ENCODE data around the gene TPP1. TPM values are rescaled to one million over a fixed set of nuclear protein-coding genes. Genes with fewer than 3 reads are reported as not detected.

TPP1 gene
- total and polyA plus RNA-seq, 10 of the 15 experiments (the other 5 are each of a cell fraction or from before 2014, with no cell fraction given): 7.5 to 64.6 (median 38.3) TPM

DNA sequence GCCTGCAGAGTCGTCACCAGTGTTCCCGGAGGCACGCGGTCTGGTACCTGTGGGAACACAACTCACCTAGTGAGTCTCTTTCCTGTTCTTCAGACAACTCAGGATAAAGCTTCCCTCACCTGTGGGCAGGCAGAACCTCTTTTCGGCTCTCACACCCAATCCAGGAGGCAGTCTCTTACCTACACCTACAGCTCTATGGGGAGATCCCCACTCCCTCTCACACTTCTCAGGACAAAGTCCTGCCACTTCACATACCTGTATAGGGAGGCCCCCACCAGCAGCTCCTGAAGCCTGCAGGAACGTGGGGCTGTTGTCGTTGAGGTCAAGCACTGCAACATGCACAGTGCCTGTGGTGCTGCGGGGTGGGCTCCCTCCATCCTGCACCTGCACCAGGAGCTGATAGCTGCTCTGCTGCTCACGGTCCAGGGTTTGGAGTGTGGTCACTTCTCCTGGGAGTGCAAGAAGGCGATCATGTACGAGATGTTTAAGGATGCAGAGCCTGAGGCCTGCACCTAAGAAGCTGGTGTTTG, 12.2 kb upstream of the TPP1 start:
- no TSS peak for BruUV-seq (replicated peaks)
- TF ChIP-seq E4F1 (IDR thresholded peaks at IDR 0.05; ENCODE audit: borderline replicate concordance, partially characterized antibody): no peak
- no peak for TF ChIP-seq RBBP5 (conservative IDR thresholded peaks at IDR 0.05)
- no peak for TF ChIP-seq IKZF1 (conservative IDR thresholded peaks at IDR 0.05)
- TF ChIP-seq, protein P1, sequence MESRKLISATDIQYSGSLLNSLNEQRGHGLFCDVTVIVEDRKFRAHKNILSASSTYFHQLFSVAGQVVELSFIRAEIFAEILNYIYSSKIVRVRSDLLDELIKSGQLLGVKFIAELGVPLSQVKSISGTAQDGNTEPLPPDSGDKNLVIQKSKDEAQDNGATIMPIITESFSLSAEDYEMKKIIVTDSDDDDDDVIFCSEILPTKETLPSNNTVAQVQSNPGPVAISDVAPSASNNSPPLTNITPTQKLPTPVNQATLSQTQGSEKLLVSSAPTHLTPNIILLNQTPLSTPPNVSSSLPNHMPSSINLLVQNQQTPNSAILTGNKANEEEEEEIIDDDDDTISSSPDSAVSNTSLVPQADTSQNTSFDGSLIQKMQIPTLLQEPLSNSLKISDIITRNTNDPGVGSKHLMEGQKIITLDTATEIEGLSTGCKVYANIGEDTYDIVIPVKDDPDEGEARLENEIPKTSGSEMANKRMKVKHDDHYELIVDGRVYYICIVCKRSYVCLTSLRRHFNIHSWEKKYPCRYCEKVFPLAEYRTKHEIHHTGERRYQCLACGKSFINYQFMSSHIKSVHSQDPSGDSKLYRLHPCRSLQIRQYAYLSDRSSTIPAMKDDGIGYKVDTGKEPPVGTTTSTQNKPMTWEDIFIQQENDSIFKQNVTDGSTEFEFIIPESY (IDR thresholded peaks at IDR 0.05): no peak
- TF ChIP-seq TCF3 (IDR thresholded peaks at IDR 0.05; ENCODE audit: borderline replicate concordance, insufficient read depth, low read depth, low read length): no peak
- no peak for TF ChIP-seq ZSCAN29 (IDR thresholded peaks at IDR 0.05)
- TF ChIP-seq NRF1 (conservative IDR thresholded peaks at IDR 0.05; ENCODE audit: low read depth, low read length): no peak
- TF ChIP-seq, protein P2, sequence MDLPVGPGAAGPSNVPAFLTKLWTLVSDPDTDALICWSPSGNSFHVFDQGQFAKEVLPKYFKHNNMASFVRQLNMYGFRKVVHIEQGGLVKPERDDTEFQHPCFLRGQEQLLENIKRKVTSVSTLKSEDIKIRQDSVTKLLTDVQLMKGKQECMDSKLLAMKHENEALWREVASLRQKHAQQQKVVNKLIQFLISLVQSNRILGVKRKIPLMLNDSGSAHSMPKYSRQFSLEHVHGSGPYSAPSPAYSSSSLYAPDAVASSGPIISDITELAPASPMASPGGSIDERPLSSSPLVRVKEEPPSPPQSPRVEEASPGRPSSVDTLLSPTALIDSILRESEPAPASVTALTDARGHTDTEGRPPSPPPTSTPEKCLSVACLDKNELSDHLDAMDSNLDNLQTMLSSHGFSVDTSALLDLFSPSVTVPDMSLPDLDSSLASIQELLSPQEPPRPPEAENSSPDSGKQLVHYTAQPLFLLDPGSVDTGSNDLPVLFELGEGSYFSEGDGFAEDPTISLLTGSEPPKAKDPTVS (IDR thresholded peaks at IDR 0.05; ENCODE audit: low read depth, low read length): no peak
- TF ChIP-seq, protein P3, sequence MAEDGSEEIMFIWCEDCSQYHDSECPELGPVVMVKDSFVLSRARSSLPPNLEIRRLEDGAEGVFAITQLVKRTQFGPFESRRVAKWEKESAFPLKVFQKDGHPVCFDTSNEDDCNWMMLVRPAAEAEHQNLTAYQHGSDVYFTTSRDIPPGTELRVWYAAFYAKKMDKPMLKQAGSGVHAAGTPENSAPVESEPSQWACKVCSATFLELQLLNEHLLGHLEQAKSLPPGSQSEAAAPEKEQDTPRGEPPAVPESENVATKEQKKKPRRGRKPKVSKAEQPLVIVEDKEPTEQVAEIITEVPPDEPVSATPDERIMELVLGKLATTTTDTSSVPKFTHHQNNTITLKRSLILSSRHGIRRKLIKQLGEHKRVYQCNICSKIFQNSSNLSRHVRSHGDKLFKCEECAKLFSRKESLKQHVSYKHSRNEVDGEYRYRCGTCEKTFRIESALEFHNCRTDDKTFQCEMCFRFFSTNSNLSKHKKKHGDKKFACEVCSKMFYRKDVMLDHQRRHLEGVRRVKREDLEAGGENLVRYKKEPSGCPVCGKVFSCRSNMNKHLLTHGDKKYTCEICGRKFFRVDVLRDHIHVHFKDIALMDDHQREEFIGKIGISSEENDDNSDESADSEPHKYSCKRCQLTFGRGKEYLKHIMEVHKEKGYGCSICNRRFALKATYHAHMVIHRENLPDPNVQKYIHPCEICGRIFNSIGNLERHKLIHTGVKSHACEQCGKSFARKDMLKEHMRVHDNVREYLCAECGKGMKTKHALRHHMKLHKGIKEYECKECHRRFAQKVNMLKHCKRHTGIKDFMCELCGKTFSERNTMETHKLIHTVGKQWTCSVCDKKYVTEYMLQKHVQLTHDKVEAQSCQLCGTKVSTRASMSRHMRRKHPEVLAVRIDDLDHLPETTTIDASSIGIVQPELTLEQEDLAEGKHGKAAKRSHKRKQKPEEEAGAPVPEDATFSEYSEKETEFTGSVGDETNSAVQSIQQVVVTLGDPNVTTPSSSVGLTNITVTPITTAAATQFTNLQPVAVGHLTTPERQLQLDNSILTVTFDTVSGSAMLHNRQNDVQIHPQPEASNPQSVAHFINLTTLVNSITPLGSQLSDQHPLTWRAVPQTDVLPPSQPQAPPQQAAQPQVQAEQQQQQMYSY (CRISPR knock-in tag; IDR thresholded peaks at IDR 0.05): no peak
- no peak for TF ChIP-seq CBFB (IDR thresholded peaks at IDR 0.05; ENCODE audit: low read depth)
- TF ChIP-seq BHLHE40 (IDR thresholded peaks at IDR 0.05; ENCODE audit: borderline replicate concordance in 1 of 2, low read depth in 2 of 2, low read length in 1 of 2): no peak
- TF ChIP-seq, protein P4, sequence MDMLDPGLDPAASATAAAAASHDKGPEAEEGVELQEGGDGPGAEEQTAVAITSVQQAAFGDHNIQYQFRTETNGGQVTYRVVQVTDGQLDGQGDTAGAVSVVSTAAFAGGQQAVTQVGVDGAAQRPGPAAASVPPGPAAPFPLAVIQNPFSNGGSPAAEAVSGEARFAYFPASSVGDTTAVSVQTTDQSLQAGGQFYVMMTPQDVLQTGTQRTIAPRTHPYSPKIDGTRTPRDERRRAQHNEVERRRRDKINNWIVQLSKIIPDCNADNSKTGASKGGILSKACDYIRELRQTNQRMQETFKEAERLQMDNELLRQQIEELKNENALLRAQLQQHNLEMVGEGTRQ (IDR thresholded peaks at IDR 0.05; ENCODE audit: borderline replicate concordance, low read depth, low read length): no peak

More for the DNA sequence above, 12.2 kb upstream of the TPP1 start:
- H3K27me3 ChIP-seq (replicated peaks in 1 of 2; ENCODE audit: control insufficient read depth in 2 of 2, insufficient read depth in 2 of 2, low read length in 1 of 2): no peaks in the 10 kb centered on the region
- in situ Hi-C loops (cut with MboI) (no loop called here), intact Hi-C loops (cut with micrococcal nuclease; ENCODE audit: unreplicated experiment) (no loop called here)
- 71% methylated on average over 11 of the region's 11 CpGs for WGBS (ENCODE audit: insufficient coverage, insufficient replicate concordance, low lambda C conversion rate, missing lambda C conversion rate)
- no peak overlapping the region for H3K4me3 ChIP-seq
- SMC1A ChIA-PET (ENCODE audit: uncharacterized antibody, unreplicated experiment): interaction anchor here (0.8 to 1.0 kb wide), 2 partner anchors 9 to 12 kb away, joined by 3 read pairs; partner anchors contain the start of gene TPP1
- H4K20me1 ChIP-seq (ENCODE audit: control insufficient read depth, insufficient read depth): no peaks in the 10 kb centered on the region
- no peak overlapping the region for H3K9ac ChIP-seq (ENCODE audit: control insufficient read depth, insufficient read depth, low read length)
- CTCF ChIA-PET: interaction anchor here (1.1 to 1.5 kb wide), 4 partner anchors 12 to 252 kb away, joined by 3 to 4 read pairs (median 3); partner anchors contain the start of genes ILK and TPP1
- no peak overlapping the region for H3K4me2 ChIP-seq (ENCODE audit: control insufficient read depth, insufficient read depth)
- POLR2A ChIA-PET: interaction anchor here (0.6 to 1.1 kb wide), 2 partner anchors 8 to 12 kb away, joined by 4 read pairs; partner anchors contain the start of gene TPP1
- DNase-seq (ENCODE audit: low read depth, low spot score) (no peak), ATAC-seq (no peak), FAIRE-seq (no peak)
- H2AFZ ChIP-seq (ENCODE audit: control insufficient read depth, low read depth, low read length): no peak overlapping the region
- H3K36me3 ChIP-seq (ENCODE audit: control insufficient read depth in 2 of 2, insufficient read depth in 2 of 2, low read length in 1 of 2): no peaks in the 10 kb centered on the region
- H3K79me2 ChIP-seq (ENCODE audit: control insufficient read depth, insufficient read depth, low read length): no peaks in the 10 kb centered on the region
- H3K9me3 ChIP-seq (replicated peaks; ENCODE audit: control insufficient read depth, insufficient read depth, low read length): no peaks in the 10 kb centered on the region
- no peak overlapping the region for H3K27ac ChIP-seq (ENCODE audit: control insufficient read depth, insufficient read depth)
- RAD21 ChIA-PET (ENCODE audit: unreplicated experiment): interaction anchor here (1.0 kb wide), 1 partner anchor 31 kb away, joined by 3 read pairs; no protein-coding TSS in a partner anchor
- H3K4me1 ChIP-seq (ENCODE audit: control insufficient read depth, insufficient read depth, low read length): peaks cover 9% of the 10 kb centered on the region

Measured in GM12878 (cell line).